ENCODE results near the gene CERKL. TPM values are rescaled to one million over a fixed set of nuclear protein-coding genes. Genes with fewer than 3 reads are reported as not detected.

The CERKL gene
- total RNA-seq, 2 donors from 2014 or later: 0.52 to 0.66 TPM

DNA sequence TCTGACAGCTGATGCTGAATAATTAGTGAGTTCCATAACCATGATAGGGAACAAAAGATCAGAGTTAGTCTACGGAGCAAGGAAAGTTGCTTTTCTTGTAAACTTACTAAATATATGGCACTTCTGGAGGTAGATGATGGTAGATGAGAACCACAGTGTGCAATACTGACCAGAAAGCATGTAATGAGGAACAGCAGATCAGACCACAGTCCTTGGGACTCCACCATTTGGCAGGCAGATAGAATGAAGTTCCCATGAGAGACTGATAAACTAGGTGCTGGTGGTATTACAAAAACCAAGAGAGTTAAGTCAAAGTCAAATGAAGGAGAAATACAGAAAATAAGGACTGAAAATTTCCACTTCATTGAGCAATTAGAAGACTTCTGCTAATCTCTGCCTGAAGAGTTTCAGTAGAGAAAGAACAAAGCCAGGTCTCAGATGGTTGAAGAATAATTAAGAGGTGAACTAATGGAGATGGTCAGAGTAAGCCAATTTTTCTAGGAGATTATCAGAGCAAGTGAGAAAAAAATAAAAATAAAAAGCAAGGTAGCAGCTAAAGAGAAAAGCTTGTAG lies 10.4 kb downstream of the CERKL start:
- Histone ChIP-seq H3K9me3 (no peaks in the 10 kb centered on the region), H3K4me1 (no peaks in the 10 kb centered on the region), H3K27me3 (no peaks in the 10 kb centered on the region), H3K4me3 (no peak overlapping the region), H3K27ac (no peak overlapping the region), H3K36me3 (replicated peaks in 1 of 2; ENCODE audit: insufficient read depth in 1 of 2, low read depth in 2 of 2) (no peaks in the 10 kb centered on the region)
- DNase-seq (no peak), ATAC-seq (no peak)
- intact Hi-C loops (cut with DNase I): no loop called here
- TF ChIP-seq, protein P1, sequence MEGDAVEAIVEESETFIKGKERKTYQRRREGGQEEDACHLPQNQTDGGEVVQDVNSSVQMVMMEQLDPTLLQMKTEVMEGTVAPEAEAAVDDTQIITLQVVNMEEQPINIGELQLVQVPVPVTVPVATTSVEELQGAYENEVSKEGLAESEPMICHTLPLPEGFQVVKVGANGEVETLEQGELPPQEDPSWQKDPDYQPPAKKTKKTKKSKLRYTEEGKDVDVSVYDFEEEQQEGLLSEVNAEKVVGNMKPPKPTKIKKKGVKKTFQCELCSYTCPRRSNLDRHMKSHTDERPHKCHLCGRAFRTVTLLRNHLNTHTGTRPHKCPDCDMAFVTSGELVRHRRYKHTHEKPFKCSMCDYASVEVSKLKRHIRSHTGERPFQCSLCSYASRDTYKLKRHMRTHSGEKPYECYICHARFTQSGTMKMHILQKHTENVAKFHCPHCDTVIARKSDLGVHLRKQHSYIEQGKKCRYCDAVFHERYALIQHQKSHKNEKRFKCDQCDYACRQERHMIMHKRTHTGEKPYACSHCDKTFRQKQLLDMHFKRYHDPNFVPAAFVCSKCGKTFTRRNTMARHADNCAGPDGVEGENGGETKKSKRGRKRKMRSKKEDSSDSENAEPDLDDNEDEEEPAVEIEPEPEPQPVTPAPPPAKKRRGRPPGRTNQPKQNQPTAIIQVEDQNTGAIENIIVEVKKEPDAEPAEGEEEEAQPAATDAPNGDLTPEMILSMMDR (IDR thresholded peaks at IDR 0.05): no peak
- TF ChIP-seq POLR2A (IDR thresholded peaks at IDR 0.05): no peak
- WGBS, 2 donors: 69 to 77% methylated on average over 1 of the region's 1 CpG

DNA sequence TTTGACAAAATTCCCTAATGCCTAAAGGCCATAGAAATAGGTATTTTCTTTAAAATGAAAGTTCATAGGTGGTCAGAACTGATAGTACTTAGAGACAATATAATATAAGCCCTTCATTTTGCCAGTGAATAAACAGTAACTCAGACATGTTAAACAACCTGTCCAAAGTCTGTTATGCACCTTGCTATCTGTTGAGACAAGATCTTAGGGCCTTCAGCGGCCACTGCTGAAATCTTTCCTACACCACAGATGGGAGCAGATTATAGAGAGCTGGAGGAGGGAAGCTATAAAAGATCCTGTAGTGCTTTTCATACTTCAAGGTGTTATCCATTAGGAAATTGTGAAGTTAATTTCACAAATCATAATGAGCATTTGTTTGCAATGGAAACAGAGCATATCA lies 13.8 kb downstream of the CERKL start:
- Histone ChIP-seq H3K9me3 (no peaks in the 10 kb centered on the region), H3K4me3 (no peak overlapping the region), H3K27me3 (no peaks in the 10 kb centered on the region), H3K4me1 (peaks cover 9% of the 10 kb centered on the region), H3K36me3 (replicated peaks in 1 of 2; ENCODE audit: insufficient read depth in 1 of 2, low read depth in 2 of 2) (no peaks in the 10 kb centered on the region), H3K27ac (no peak overlapping the region)
- DNase-seq: no peak
- TF ChIP-seq, protein P1 (IDR thresholded peaks at IDR 0.05): no peak
- TF ChIP-seq POLR2A (IDR thresholded peaks at IDR 0.05): no peak
- no peak for ATAC-seq
- intact Hi-C loops (cut with DNase I): no loop called here
- WGBS, 2 donors: 84 to 94% methylated on average over 1 of the region's 1 CpG

DNA sequence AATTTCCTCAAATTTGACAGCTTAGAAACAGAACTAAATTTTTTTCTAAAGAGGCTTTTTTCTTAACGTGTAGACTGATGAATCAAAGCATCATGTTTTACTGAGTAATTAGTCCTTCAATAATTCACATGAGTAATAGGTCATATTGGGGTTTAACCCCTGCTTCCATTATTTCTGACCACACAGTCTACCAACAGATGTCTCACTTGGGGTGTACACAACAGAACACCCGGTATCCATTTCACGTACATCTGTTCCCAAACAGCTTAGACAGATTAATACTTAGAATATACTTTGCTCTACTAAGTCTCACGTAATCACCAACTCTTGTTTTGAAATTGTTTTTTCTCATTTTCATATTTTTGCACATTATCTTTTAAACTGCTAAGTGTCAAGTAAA lies 14.8 kb downstream of the CERKL start:
- no peaks in the 10 kb centered on the region for H3K27me3 ChIP-seq
- H3K36me3 ChIP-seq (replicated peaks in 1 of 2; ENCODE audit: insufficient read depth in 1 of 2, low read depth in 2 of 2): no peaks in the 10 kb centered on the region
- H3K9me3 ChIP-seq: no peaks in the 10 kb centered on the region
- TF ChIP-seq, protein P1 (IDR thresholded peaks at IDR 0.05): no peak
- no peak for TF ChIP-seq POLR2A (IDR thresholded peaks at IDR 0.05)
- intact Hi-C loops (cut with DNase I): no loop called here
- no peak overlapping the region for H3K4me3 ChIP-seq
- no peak overlapping the region for H3K27ac ChIP-seq
- no peak for DNase-seq
- 76 to 83% methylated on average over 4 of the region's 4 CpGs for WGBS, 2 donors
- ATAC-seq: no peak
- peaks cover 9% of the 10 kb centered on the region for H3K4me1 ChIP-seq

DNA sequence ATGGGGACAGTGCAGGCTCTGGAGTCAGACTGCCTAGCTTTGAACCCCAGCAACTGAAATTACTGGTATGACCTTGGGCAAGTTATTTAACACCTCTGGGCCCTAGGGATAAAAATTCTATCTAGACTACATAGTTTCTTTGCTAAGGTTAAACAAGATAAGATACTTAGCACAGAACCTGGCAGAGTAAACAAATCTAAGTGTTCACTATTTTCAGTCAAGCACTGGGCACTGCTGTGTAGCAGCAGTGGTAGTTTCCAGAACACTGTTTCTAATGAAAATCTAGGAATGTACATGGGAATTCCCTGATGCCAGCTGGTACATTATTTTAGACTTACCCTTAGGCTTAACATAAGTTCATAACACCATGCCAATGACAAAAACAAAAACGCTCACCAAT lies 17.2 kb downstream of the CERKL start:
- no peak overlapping the region for H3K4me3 ChIP-seq
- H3K27me3 ChIP-seq: no peaks in the 10 kb centered on the region
- no peaks in the 10 kb centered on the region for H3K9me3 ChIP-seq
- TF ChIP-seq, protein P1 (IDR thresholded peaks at IDR 0.05): no peak
- no peak for TF ChIP-seq POLR2A (IDR thresholded peaks at IDR 0.05)
- no peak for DNase-seq
- no peaks in the 10 kb centered on the region for H3K36me3 ChIP-seq (replicated peaks in 1 of 2; ENCODE audit: insufficient read depth in 1 of 2, low read depth in 2 of 2)
- 0 to 21% methylated on average over 1 of the region's 1 CpG for WGBS, 2 donors
- ATAC-seq: no peak
- H3K27ac ChIP-seq: no peak overlapping the region
- intact Hi-C loops (cut with DNase I): no loop called here
- H3K4me1 ChIP-seq: peaks cover 9% of the 10 kb centered on the region

DNA sequence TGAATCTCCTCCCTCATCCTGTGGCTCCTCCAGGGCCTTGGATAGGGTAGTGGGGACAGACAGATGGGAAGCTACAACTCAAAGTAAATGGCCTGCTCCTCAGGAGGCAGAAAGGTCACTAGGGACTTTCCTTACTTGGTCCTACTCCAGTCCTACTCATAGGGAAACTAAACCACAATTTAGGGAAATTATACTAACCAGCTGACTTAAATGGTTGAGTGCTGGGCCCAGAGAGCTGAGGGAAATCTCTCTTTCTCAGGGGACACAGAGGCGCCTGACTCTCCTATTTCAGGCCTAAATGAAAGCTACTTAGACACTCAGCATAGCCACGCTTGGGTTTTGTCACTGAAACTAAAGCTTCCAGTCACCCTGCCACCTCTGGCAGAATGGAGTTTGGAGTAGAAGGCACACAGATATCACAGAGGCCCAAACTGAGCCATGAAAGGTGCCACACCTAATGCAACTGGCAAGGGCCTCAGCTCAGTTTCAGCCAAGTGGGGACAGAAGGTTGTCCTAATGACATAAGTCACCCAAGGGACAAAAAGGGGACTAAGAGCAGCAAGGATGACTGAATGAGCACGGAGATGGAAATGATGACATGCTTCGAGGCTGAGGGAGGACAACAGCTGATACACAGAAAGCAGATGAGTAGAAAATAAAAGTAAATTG lies 24.0 kb downstream of the CERKL start:
- no peaks in the 10 kb centered on the region for H3K27me3 ChIP-seq
- TF ChIP-seq, protein P1 (IDR thresholded peaks at IDR 0.05): no peak
- TF ChIP-seq POLR2A (IDR thresholded peaks at IDR 0.05): no peak
- no peaks in the 10 kb centered on the region for H3K36me3 ChIP-seq (replicated peaks in 1 of 2; ENCODE audit: insufficient read depth in 1 of 2, low read depth in 2 of 2)
- WGBS, 2 donors: 86 to 90% methylated on average over 4 of the region's 4 CpGs
- no peak for DNase-seq
- H3K4me1 ChIP-seq: no peaks in the 10 kb centered on the region
- no peaks in the 10 kb centered on the region for H3K9me3 ChIP-seq
- H3K4me3 ChIP-seq: no peak overlapping the region
- intact Hi-C loops (cut with DNase I): no loop called here
- no peak overlapping the region for H3K27ac ChIP-seq
- no peak for ATAC-seq
